ENCODE measurements around the gene PLPP3.

The PLPP3 gene

GRCh38 chr1:56466538-56466937, 112.8 kb downstream of the PLPP3 start:
- H3K4me3 ChIP-seq (ENCODE audit: low read depth, low read length): no peak overlapping the region

- no peak overlapping the region for H3K4me3 ChIP-seq (ENCODE audit: low read depth, low read length)
Observed at GRCh38 chr1:56464294-56464693, 115.1 kb downstream of the PLPP3 start.

- no peak overlapping the region for H3K4me3 ChIP-seq (ENCODE audit: low read depth, low read length)
Observed at GRCh38 chr1:56463376-56463775, 116.0 kb downstream of the PLPP3 start.

- H3K4me3 ChIP-seq (ENCODE audit: low read depth, low read length): no peak overlapping the region
Observed at GRCh38 chr1:56462209-56462608, 117.2 kb downstream of the PLPP3 start.

- H3K4me3 ChIP-seq (ENCODE audit: low read depth, low read length): no peak overlapping the region
Observed at GRCh38 chr1:56461158-56462127, 117.9 kb downstream of the PLPP3 start.

- no peak overlapping the region for H3K4me3 ChIP-seq (ENCODE audit: low read depth, low read length)
Observed at GRCh38 chr1:56459260-56459659, 120.1 kb downstream of the PLPP3 start.

GRCh38 chr1:56457756-56458375, 121.5 kb downstream of the PLPP3 start:
- H3K4me3 ChIP-seq (ENCODE audit: low read depth, low read length): no peak overlapping the region

GRCh38 chr1:56456435-56457101, 122.8 kb downstream of the PLPP3 start:
- H3K4me3 ChIP-seq (ENCODE audit: low read depth, low read length): no peak overlapping the region

GRCh38 chr1:56453417-56454078, 125.8 kb downstream of the PLPP3 start:
- H3K4me3 ChIP-seq (ENCODE audit: low read depth, low read length): no peak overlapping the region

GRCh38 chr1:56453016-56453415, 126.3 kb downstream of the PLPP3 start:
- H3K4me3 ChIP-seq (ENCODE audit: low read depth, low read length): no peak overlapping the region

- H3K4me3 ChIP-seq (ENCODE audit: low read depth, low read length): no peak overlapping the region
Observed at GRCh38 chr1:56452027-56453011, 127.0 kb downstream of the PLPP3 start.

GRCh38 chr1:56451491-56451890, 127.9 kb downstream of the PLPP3 start:
- H3K4me3 ChIP-seq (ENCODE audit: low read depth, low read length): no peak overlapping the region

- no peak overlapping the region for H3K4me3 ChIP-seq (ENCODE audit: low read depth, low read length)
Observed at GRCh38 chr1:56450004-56450666, 129.2 kb downstream of the PLPP3 start.

GRCh38 chr1:56448529-56449300, 130.6 kb downstream of the PLPP3 start:
- no peak overlapping the region for H3K4me3 ChIP-seq (ENCODE audit: low read depth, low read length)

- H3K4me3 ChIP-seq (ENCODE audit: low read depth, low read length): no peak overlapping the region
Observed at GRCh38 chr1:56447823-56448222, 131.5 kb downstream of the PLPP3 start.

- H3K4me3 ChIP-seq (ENCODE audit: low read depth, low read length): no peak overlapping the region
Observed at GRCh38 chr1:56446531-56447098, 132.7 kb downstream of the PLPP3 start.

GRCh38 chr1:56444960-56445646, 134.3 kb downstream of the PLPP3 start:
- H3K4me3 ChIP-seq (ENCODE audit: low read depth, low read length): no peak overlapping the region

Data from iPS-11a (cell line).